Nephron (organoid): ENCODE data around the gene AFDN.

ENCODE experiments used
- H3K27ac Mint-ChIP-seq, 3 experiments: 2 replicates each; pipeline ENCODE4 v1.8.0; 2020; ENCODE audit warnings: mixed read lengths in 3 of 3, mild to moderate bottlenecking in 2 of 3, moderate library complexity in 1 of 3
- H3K27me3 Mint-ChIP-seq: 2 replicates; pipeline ENCODE4 v1.8.0; 2021; ENCODE audit warnings: low read depth, mild to moderate bottlenecking, moderate library complexity, mixed read lengths
- H3K36me3 Mint-ChIP-seq: 2 replicates; pipeline ENCODE4 v1.8.0; 2020; ENCODE audit warnings: low read depth, mixed read lengths
- H3K4me1 Mint-ChIP-seq: 2 replicates; pipeline ENCODE4 v1.8.0; 2020; ENCODE audit warnings: mixed read lengths
- H3K4me3 Mint-ChIP-seq, 3 experiments: 2 replicates each; pipeline ENCODE4 v1.8.0; 2020; ENCODE audit warnings: mild to moderate bottlenecking in 3 of 3, mixed read lengths in 3 of 3, moderate library complexity in 2 of 3
- H3K9me3 Mint-ChIP-seq: 2 replicates; pipeline ENCODE4 v1.8.0; 2020; ENCODE audit warnings: mixed read lengths
- TF ChIP-seq, protein P1 (sequence below), 3 experiments: fragments of 200-600 bp; sonication (generic); IDR thresholded peaks; one replicate each; pipeline ENCODE4 v1.5.0; 2021; ENCODE audit warnings: antibody characterized with exemption in 3 of 3; ENCODE audit not compliant: unreplicated experiment in 3 of 3

AFDN gene

DNA sequence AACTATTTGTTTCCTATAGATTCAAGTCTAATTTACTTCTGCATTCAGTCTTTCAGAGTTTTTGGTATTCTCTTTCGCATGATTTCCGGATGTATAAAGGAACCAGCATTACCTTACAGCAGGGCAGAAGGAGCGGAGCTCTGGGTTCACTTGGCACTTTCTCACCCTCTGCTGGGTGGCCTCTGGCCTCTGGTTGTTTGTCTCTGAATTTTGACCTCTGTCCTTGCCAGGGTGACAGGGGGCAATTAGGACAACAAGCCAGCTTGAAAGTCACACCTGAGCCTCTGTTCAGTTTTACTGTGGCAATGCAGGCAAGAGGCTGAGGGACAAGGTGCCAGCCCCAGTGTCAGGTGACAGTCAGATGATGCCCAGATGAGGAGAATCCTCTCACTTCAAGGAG is 101.4 kb downstream of the AFDN start:
- peaks cover 4% of the 10 kb centered on the region for H3K4me1 Mint-ChIP-seq
- TF ChIP-seq, protein P1, sequence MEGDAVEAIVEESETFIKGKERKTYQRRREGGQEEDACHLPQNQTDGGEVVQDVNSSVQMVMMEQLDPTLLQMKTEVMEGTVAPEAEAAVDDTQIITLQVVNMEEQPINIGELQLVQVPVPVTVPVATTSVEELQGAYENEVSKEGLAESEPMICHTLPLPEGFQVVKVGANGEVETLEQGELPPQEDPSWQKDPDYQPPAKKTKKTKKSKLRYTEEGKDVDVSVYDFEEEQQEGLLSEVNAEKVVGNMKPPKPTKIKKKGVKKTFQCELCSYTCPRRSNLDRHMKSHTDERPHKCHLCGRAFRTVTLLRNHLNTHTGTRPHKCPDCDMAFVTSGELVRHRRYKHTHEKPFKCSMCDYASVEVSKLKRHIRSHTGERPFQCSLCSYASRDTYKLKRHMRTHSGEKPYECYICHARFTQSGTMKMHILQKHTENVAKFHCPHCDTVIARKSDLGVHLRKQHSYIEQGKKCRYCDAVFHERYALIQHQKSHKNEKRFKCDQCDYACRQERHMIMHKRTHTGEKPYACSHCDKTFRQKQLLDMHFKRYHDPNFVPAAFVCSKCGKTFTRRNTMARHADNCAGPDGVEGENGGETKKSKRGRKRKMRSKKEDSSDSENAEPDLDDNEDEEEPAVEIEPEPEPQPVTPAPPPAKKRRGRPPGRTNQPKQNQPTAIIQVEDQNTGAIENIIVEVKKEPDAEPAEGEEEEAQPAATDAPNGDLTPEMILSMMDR (IDR thresholded peaks at IDR 0.05; ENCODE audit: unreplicated experiment in 3 of 3), result no peak
- no peak overlapping the region for H3K4me3 Mint-ChIP-seq
- peaks cover 70% of the 10 kb centered on the region for H3K36me3 Mint-ChIP-seq
- H3K27ac Mint-ChIP-seq, result no peak overlapping the region
- no peaks in the 10 kb centered on the region for H3K9me3 Mint-ChIP-seq
- no peaks in the 10 kb centered on the region for H3K27me3 Mint-ChIP-seq

DNA sequence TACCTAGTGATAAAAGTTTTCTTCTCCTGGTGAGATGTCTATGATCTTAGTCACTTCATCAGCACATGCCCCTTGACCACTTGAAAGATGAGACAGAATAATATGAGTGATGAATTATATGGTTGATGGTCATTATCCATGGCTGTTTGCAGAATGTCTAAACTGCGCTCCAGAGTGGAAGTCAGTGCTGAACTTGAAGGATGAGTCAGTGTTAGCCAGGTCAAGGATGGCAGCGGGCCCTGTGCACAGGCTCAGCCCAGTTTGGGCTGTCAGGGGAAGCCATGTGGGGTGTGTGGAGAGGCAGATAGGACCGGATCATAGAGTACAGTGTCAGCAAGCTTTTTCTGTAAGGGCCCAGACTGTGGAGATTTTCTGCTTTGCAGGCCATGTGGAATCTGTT is 103.6 kb downstream of the AFDN start:
- H3K27me3 Mint-ChIP-seq, result no peaks in the 10 kb centered on the region
- no peaks in the 10 kb centered on the region for H3K9me3 Mint-ChIP-seq
- H3K27ac Mint-ChIP-seq, result peak overlapping the region in 1 of 3 experiments; percentile 96
- peaks cover 53% of the 10 kb centered on the region for H3K36me3 Mint-ChIP-seq
- TF ChIP-seq, protein P1 (IDR thresholded peaks at IDR 0.05; ENCODE audit: unreplicated experiment in 3 of 3), result no peak
- H3K4me1 Mint-ChIP-seq, result peaks cover 10% of the 10 kb centered on the region
- no peak overlapping the region for H3K4me3 Mint-ChIP-seq

DNA sequence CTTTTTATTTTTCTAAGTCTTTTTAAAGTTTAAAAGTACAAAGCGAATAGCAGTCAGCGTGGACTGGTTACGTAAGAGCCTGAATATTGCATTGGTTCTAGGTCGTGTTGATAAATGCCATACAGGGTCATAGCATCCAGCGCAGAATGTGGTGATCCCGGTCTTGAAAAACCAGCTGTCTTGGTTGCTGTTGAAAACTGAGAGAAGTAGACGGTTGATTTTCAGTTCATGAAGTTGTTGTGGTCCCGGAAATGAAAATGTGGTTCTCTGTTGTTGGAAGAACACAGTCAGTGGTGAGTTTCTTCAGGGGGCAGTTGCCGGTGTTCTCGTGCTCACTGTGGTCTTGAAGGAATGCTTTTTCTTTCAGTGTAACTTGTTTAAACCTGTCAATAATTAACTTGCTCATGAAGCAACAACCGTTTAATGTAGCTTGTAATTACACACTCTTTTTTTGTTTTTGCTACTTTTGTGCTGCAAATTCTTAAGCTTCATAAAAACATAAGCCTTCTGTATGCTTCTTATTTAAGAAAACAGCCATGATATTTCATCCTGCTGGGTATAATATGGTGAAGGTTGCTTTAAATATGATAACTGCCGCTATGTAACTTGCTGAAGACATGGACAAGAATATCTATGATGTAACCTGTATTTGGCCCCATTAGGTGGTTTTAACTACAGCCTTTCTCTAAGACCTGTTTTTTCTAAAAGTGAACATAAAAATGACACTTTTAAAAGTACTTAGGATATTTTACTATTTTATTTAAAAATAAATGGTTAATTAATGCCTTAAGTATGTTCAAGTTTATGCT is 106.0 kb downstream of the AFDN start:
- Mint-ChIP-seq H3K27me3 (no peaks in the 10 kb centered on the region), H3K4me1 (peaks cover 10% of the 10 kb centered on the region), H3K9me3 (no peaks in the 10 kb centered on the region), H3K4me3 (no peak overlapping the region), H3K36me3 (peaks cover 46% of the 10 kb centered on the region), H3K27ac (peak overlapping the region; percentile 50 to 96 (median 70))
- TF ChIP-seq, protein P1 (IDR thresholded peaks at IDR 0.05; ENCODE audit: unreplicated experiment in 3 of 3), result no peak

DNA sequence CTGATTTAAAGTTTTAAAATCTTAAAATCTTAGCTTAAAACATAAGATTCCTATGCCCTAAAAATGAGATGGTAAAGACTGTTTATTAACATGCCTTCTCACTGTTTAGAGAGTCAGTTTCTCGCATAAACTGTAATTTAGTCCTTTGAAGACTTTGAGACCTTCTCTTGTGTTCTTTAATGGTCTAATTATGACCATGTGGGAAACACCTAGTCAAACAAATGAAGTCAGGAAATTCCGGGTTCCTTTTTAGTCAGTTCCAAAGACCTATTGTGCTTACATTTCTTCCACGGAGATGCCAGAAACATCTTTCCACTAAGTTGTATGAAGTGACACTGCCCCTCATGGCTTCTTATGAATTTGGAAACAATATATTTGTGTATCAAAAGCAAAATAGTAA is 106.6 kb downstream of the AFDN start:
- Mint-ChIP-seq H3K27me3 (no peaks in the 10 kb centered on the region), H3K27ac (no peak overlapping the region), H3K4me1 (peaks cover 10% of the 10 kb centered on the region)

DNA sequence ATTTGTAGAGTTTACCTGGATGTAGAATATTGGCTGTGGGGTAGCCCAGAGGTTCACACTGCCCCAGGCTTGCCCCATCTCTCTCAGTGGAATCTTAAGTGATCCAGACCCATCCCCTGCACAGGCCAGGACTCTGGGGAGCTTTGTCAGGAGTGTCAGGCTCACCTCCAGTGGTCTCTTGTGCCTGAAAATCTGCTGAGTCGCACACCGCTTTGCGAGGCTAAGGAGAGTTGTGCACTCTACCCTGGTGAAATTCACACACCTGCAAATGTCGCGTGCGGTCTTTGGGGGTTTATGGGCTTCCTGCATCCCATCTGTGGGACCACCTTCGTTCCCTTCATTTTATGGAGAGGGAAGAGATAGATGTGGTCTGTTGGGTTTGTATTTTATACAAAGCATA is 107.1 kb downstream of the AFDN start:
- Mint-ChIP-seq H3K4me1 (peaks cover 10% of the 10 kb centered on the region), H3K9me3 (no peaks in the 10 kb centered on the region), H3K27me3 (no peaks in the 10 kb centered on the region), H3K36me3 (peaks cover 43% of the 10 kb centered on the region), H3K27ac (peak overlapping the region in 1 of 3 experiments; percentile 80), H3K4me3 (no peak overlapping the region)
- TF ChIP-seq, protein P1 (IDR thresholded peaks at IDR 0.05; ENCODE audit: unreplicated experiment in 3 of 3), result no peak

More for the DNA sequence above, 106.6 kb downstream of the AFDN start:
- H3K36me3 Mint-ChIP-seq, result peaks cover 47% of the 10 kb centered on the region
- H3K9me3 Mint-ChIP-seq, result no peaks in the 10 kb centered on the region
- no peak overlapping the region for H3K4me3 Mint-ChIP-seq
- TF ChIP-seq, protein P1 (IDR thresholded peaks at IDR 0.05; ENCODE audit: unreplicated experiment in 3 of 3), result no peak

DNA sequence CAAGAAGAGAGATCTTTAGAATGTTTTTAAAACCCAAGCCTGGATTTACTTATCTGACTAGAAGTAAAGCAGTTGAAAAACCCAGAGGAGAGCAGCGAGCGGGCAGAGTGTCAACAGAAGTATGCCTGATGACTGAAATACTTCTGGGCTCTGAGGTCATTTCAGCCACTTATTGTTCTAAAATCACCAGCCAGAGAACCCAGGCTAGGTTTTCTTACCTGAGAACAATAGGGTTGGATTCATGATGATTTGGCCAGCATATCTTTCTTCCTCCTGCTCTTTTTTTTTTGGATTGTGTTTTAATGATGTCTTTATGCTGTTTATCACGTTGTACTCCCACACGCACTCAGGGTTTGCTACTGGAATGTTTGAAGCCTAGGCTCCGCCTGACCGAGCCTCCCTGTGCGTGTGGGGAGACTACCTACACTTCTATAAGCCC is 107.7 kb downstream of the AFDN start:
- Mint-ChIP-seq H3K36me3 (peaks cover 43% of the 10 kb centered on the region), H3K9me3 (no peaks in the 10 kb centered on the region), H3K27ac (peak overlapping the region; percentile 15 to 80 (median 19)), H3K27me3 (no peaks in the 10 kb centered on the region), H3K4me3 (no peak overlapping the region), H3K4me1 (peaks cover 10% of the 10 kb centered on the region)
- TF ChIP-seq, protein P1 (IDR thresholded peaks at IDR 0.05; ENCODE audit: unreplicated experiment in 3 of 3), result no peak
